ENCODE measurements around the gene SLC8A3. TPM values are rescaled to one million over a fixed set of nuclear protein-coding genes. Genes with fewer than 3 reads are reported as not detected.

The SLC8A3 gene
- total RNA-seq, 2 donors from 2014 or later = under 0.01 to 0.66 TPM

DNA sequence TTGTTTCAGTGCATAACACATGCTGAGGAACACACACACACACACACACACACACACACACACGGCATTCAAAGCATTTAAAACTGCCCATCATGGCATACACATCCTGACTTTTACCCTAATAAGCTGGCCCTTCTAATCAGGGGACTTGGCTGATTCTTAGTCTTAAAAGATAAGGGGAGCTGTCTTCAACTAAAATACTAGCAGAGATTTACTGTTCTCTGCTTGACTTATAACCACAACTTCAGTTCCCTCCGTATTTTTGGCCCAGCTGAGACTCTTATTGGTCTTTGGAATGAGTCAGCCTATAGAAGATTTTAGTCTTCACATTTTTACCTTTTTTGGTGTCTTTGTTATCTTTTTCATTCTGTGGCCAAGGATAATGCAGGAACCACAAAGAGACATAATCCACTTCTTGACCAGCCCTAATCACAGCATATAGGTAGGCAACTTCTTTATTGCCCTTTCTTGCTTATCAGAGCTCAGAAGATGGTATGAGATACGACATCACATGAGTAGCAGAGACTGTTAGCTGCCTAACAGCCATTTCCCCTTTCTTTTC lies 25.1 kb upstream of the SLC8A3 start:
- 39 to 56% methylated on average over 3 of the region's 3 CpGs for WGBS, 2 donors
- H3K27ac ChIP-seq = no peak overlapping the region
- no peak for DNase-seq
- no peak for ATAC-seq
- no peaks in the 10 kb centered on the region for H3K4me1 ChIP-seq
- no peaks in the 10 kb centered on the region for H3K9me3 ChIP-seq
- no peak overlapping the region for H3K4me3 ChIP-seq
- H3K36me3 ChIP-seq (replicated peaks in 1 of 2; ENCODE audit: insufficient read depth in 1 of 2, low read depth in 2 of 2) = no peaks in the 10 kb centered on the region
- H3K27me3 ChIP-seq = no peaks in the 10 kb centered on the region
- TF ChIP-seq CTCF (IDR thresholded peaks at IDR 0.05) = no peak
- TF ChIP-seq POLR2A (IDR thresholded peaks at IDR 0.05) = no peak
- intact Hi-C loops (cut with DNase I) = no loop called here

DNA sequence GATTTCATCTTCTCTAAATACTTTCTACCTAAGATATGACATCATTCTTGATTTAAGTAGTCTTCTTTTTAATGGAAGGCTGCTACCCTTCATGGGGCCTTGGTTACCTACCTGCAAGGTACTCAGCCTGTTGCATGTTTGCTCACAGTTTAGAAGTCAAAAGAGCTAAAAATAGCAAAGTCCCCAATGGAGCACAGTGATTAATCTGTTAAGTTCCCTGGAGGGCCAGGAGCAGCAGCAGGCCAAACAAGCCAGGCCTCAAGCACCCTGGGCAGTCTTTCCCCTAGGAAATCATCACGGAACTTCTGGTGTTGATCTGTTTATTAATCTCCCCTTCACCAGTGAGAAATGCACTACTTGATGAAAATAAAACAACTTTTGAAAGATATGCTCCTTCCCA lies 24.0 kb upstream of the SLC8A3 start:
- H3K36me3 ChIP-seq (replicated peaks in 1 of 2; ENCODE audit: insufficient read depth in 1 of 2, low read depth in 2 of 2) = no peaks in the 10 kb centered on the region
- H3K27ac ChIP-seq = no peak overlapping the region
- no peak overlapping the region for H3K4me3 ChIP-seq
- no peaks in the 10 kb centered on the region for H3K27me3 ChIP-seq
- H3K9me3 ChIP-seq = no peaks in the 10 kb centered on the region
- TF ChIP-seq POLR2A (IDR thresholded peaks at IDR 0.05) = no peak
- TF ChIP-seq CTCF (IDR thresholded peaks at IDR 0.05) = no peak
- no peaks in the 10 kb centered on the region for H3K4me1 ChIP-seq
- DNase-seq (peak in 2 of 4 donors; percentile 5 to 6), ATAC-seq (no peak)
- intact Hi-C loops (cut with DNase I) = no loop called here
- WGBS, 2 donors = 43 to 59% methylated on average over 1 of the region's 1 CpG

DNA sequence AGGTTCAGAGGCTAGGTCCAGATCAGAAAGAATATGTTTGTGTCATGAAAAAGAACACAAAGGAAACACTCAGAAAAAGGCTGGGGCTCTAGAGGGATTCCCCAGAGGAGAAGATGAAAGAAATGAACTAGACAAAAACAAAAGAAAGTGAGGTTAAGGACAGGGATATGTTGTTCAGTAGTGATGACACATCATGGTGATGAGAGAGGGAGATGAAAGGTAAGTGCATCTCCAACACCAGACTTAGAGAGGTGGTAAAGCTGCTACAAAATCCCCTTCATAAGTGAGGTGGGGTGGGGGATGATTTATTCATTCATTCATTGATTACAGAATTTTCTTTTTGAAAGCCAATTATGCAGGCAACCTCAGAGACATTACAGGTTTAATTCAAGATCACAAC lies 19.6 kb upstream of the SLC8A3 start:
- intact Hi-C loops (cut with DNase I) = no loop called here
- Histone ChIP-seq H3K4me1 (no peaks in the 10 kb centered on the region), H3K9me3 (no peaks in the 10 kb centered on the region), H3K36me3 (replicated peaks in 1 of 2; ENCODE audit: insufficient read depth in 1 of 2, low read depth in 2 of 2) (no peaks in the 10 kb centered on the region), H3K27ac (no peak overlapping the region), H3K27me3 (no peaks in the 10 kb centered on the region), H3K4me3 (no peak overlapping the region)
- DNase-seq (no peak), ATAC-seq (no peak)
- no peak for TF ChIP-seq POLR2A (IDR thresholded peaks at IDR 0.05)
- no peak for TF ChIP-seq CTCF (IDR thresholded peaks at IDR 0.05)

- intact Hi-C loops (cut with DNase I) = no loop called here
- no peak for ATAC-seq
Observed at GRCh38 chr14:70203686-70204085, 14.9 kb upstream of the SLC8A3 start.

More at GRCh38 chr14:70203686-70204085, 14.9 kb upstream of the SLC8A3 start:
- H3K27ac ChIP-seq = no peak overlapping the region
- no peak overlapping the region for H3K4me3 ChIP-seq
- no peaks in the 10 kb centered on the region for H3K4me1 ChIP-seq
- no peak for DNase-seq
- H3K9me3 ChIP-seq = no peaks in the 10 kb centered on the region
- TF ChIP-seq POLR2A (IDR thresholded peaks at IDR 0.05) (no peak), CTCF (IDR thresholded peaks at IDR 0.05) (no peak)
- H3K27me3 ChIP-seq = no peaks in the 10 kb centered on the region
- H3K36me3 ChIP-seq (replicated peaks in 1 of 2; ENCODE audit: insufficient read depth in 1 of 2, low read depth in 2 of 2) = no peaks in the 10 kb centered on the region
- WGBS, 2 donors = 67 to 75% methylated on average over 4 of the region's 4 CpGs
